CD4-positive, alpha-beta T cell treated with Interleukin-17A for 4 hours (primary cell): ENCODE results near the gene RBM41.

ENCODE experiments used
- DNase-seq: peaks from one replicate; pipeline ENCODE4 v3.0.0-alpha.2; 2020; ENCODE audit warnings: mixed read lengths

The RBM41 gene

GRCh38 chrX:107025545-107025944, 93.1 kb downstream of the RBM41 start:
- no peak for DNase-seq

- no peak for DNase-seq
These were observed 103.7 kb downstream of the RBM41 start for GRCh38 chrX:107014936-107015335.
